Measurements from ENCODE around the gene CAMKMT.

Gene CAMKMT

GRCh38 chr2:44398243-44398897 lies 36.6 kb downstream of the CAMKMT start:
- no peak for DNase-seq (ENCODE audit: extremely low read depth, low read depth)
- TF ChIP-seq, protein P1, sequence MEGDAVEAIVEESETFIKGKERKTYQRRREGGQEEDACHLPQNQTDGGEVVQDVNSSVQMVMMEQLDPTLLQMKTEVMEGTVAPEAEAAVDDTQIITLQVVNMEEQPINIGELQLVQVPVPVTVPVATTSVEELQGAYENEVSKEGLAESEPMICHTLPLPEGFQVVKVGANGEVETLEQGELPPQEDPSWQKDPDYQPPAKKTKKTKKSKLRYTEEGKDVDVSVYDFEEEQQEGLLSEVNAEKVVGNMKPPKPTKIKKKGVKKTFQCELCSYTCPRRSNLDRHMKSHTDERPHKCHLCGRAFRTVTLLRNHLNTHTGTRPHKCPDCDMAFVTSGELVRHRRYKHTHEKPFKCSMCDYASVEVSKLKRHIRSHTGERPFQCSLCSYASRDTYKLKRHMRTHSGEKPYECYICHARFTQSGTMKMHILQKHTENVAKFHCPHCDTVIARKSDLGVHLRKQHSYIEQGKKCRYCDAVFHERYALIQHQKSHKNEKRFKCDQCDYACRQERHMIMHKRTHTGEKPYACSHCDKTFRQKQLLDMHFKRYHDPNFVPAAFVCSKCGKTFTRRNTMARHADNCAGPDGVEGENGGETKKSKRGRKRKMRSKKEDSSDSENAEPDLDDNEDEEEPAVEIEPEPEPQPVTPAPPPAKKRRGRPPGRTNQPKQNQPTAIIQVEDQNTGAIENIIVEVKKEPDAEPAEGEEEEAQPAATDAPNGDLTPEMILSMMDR (IDR thresholded peaks at IDR 0.05; ENCODE audit: low read depth, low read length), result no peak

- no peak for DNase-seq (ENCODE audit: extremely low read depth, low read depth)
- TF ChIP-seq, protein P1 (IDR thresholded peaks at IDR 0.05; ENCODE audit: low read depth, low read length), result no peak
Observed at GRCh38 chr2:44420725-44421124, 59.0 kb downstream of the CAMKMT start.

DNA sequence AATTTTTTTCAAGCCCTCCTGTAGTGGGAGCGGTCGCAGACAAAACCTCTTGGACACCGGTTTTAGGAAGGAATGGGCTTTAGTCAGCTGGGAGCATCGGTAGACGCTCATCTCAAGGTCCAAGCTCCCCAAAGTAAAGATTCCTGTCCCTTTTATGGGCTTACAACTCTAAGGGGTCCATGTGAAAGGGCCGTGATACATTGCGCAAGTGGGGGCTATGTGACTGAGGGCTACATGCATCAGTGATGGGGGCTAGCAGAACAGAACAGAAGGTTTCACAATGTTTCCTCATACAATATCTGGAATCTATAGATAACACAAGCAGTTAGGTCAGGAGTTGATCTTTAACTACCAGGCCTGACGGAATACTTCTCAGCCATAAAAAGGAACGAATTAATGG lies 62.5 kb downstream of the CAMKMT start:
- TF ChIP-seq, protein P1 (IDR thresholded peaks at IDR 0.05; ENCODE audit: low read depth, low read length), result no peak
- no peak for DNase-seq (ENCODE audit: extremely low read depth, low read depth)

DNA sequence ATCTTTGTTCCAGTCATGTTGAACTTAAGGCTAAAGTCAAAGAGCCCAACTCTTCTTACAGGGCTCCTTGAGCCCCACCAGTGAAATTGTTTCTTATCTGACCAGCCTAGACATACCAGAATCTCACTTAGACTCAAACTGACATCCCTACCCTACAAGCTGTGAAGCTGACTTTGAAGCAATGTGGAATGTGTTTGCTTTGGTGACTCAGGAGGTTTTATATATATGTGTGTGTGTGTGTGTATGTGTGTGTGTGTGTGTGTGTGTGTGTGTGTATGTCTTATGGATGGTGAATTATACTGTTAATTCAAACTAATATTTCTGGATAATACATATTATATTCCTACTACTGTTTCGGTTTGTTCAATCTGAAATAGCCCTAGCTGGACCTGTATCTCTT lies 67.3 kb downstream of the CAMKMT start:
- TF ChIP-seq, protein P1 (IDR thresholded peaks at IDR 0.05; ENCODE audit: low read depth, low read length), result no peak

DNA sequence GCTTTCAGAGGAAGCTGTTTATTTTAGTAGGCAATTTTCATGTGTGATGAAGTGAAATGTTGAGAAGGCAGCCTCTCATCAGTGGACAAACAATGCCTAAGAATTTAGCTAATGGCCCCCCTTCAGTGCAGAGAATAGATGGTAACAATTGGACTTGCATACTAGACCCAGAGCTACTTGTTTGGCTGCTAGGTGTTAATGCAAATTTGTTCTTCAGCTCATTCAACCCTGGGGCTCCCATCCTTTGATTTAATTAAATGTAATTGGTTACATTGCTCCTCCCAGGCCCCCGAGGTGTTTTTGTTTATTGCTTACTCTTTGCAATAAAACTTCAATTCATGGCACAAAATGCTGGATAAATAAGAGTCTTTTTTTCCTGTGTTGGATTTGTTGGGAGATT lies 68.6 kb downstream of the CAMKMT start:
- no peak for DNase-seq (ENCODE audit: extremely low read depth, low read depth)
- TF ChIP-seq, protein P1 (IDR thresholded peaks at IDR 0.05; ENCODE audit: low read depth, low read length), result no peak

More for the DNA sequence above, 67.3 kb downstream of the CAMKMT start:
- no peak for DNase-seq (ENCODE audit: extremely low read depth, low read depth)

DNA sequence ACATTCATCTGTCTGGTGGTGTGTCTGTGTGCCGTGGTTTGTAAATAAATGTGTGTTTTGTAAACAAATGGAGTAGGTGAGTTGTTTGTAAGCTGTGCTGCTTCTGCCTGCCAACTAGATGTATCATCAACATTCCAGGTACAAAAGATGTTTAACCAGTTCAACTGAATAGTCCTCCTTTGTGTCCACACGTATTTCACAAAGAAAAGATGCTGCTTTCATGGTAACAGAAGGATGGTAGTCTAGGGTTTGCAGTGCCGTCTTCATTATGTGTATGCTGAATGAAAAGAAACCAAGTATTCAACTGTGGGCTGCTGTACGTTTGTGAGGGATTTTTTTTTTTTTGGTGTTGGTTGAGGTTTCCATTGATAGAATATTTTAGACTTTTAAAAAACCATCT lies 72.1 kb downstream of the CAMKMT start:
- TF ChIP-seq, protein P1 (IDR thresholded peaks at IDR 0.05; ENCODE audit: low read depth, low read length), result no peak
- no peak for DNase-seq (ENCODE audit: extremely low read depth, low read depth)

- DNase-seq (ENCODE audit: extremely low read depth, low read depth), result no peak
- TF ChIP-seq, protein P1 (IDR thresholded peaks at IDR 0.05; ENCODE audit: low read depth, low read length), result no peak
Observed at GRCh38 chr2:44441200-44441599, 79.5 kb downstream of the CAMKMT start.

All from AG09319 (cell line).